GM19455 (cell line): Measurements from ENCODE around the gene MKLN1.
"Not testable (repeated sequence)": the region's sequence is repeated elsewhere in the genome, so short reads cannot be mapped to it uniquely, and the experiment has no call there.

ENCODE experiments used
- ATAC-seq: cut with Tn5 transposase; IDR thresholded peaks from one replicate; pipeline ENCODE4 v1.9.1; 2021; ENCODE audit not compliant: unreplicated experiment

The MKLN1 gene

DNA sequence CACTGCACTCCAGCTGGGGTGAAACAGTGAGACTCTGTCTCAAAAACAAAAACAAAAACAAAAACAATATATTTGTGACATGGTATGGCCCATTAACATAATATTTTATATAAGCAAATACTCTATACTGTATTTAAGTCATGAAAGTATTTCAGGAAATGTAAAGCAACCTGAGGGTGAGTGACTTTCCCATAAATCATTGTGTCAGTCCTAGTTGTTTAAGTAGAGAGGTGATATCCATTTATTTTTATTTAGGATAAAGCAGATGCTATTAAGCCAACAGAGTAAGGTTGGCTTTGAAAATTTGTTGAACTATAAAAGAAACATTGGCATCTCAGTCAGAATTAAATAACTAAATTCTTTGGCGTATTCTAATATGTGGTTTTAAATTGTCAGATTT, 60.5 kb downstream of the MKLN1 start:
- no peak for ATAC-seq

DNA sequence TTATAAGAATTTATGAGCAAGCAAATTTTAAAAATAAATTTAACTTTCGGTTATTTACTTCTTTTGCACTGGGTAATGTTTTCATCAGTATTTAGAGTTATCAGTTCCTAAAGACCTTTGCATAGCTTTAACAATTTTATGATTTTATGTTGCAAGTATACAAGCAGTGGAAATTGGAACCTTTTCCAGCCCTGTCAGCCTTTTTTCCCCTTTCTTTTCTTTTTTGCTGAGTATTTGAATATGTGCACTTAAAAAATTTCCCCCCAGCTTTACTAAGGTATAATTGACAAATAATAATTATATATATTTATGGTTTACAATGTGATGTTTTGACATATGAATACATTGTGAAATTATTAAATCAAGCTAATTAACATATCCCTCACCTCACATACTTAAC, 62.6 kb downstream of the MKLN1 start:
- no peak for ATAC-seq

DNA sequence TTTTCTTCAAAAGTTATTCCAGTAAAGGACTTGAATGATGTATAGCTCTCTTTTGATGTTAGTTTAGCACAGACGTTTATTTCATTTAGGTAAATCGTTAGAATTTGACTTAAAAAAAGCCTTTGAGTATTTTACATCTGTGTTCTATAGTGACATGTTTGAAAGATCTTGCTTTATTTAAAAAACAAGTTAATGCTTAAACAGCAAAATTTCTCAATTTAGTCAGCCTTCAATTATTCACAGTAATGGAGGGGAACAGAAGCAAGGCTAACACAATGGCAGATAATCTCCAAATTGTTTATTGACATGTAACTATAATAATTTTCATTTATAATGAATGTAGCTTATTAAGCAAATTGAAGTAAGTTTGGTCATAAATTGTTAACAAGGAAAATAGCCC, 63.5 kb downstream of the MKLN1 start:
- ATAC-seq, result no peak

DNA sequence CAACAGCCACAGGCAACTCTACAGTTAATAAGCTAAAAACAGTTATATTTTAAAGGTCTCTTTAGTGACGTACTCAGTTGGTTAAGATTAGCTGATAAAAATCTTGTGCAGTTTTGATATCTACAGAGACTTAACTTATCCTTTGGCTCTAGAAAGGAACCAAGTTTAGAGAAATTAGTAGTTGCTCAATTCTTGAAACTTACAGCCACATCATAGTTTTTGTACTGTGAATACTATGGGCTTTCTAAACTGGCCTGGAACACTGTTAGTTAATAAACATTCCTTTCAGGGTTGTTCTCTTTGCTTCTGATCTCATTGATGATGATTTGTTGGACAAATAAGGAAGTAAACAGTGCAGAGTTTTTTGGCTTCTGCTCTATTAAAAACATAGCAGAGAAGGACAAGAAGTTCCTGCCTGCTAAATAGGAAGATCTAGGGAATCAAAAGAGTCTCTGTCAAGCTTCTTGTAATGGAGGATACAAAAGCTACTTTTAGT, 73.1 kb downstream of the MKLN1 start:
- no peak for ATAC-seq

DNA sequence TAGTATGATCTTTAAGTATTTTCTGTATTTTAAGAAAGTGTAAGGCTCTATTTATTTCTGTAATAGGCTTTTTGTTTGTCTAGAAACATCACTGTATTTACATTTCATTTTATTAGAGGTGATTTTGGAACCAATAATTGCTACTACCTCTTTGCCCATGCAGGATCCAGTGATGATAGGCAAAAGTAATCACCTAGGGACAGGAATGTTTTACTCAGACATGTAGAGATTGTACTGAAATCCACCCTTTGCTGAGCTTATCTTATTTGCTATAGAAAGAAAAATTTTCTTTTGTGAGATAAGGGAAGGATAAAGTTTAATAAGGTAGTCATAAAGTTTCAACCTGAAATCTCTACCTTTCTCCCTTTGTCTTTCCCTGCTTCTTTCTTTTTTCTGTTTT, 73.5 kb downstream of the MKLN1 start:
- no peak for ATAC-seq

DNA sequence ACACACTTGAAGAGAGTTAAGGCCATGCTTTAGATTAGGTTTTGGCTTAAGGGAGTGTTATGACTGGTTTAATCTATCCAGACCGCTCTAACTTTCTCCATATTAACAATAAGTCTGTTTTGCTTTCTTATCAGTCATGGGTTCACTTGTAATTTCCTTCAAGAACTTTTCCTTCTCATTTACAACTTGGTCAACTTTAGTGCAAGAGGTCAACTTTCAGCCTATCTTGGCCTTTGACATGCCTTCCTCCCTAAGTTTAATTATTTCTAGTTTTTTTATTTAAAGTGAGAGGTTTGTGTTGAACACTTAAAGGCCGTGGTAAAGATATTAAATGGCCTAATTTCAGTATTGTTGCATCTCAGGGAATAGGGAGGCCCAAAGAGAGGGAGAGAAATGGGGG, 75.6 kb downstream of the MKLN1 start:
- no peak for ATAC-seq

DNA sequence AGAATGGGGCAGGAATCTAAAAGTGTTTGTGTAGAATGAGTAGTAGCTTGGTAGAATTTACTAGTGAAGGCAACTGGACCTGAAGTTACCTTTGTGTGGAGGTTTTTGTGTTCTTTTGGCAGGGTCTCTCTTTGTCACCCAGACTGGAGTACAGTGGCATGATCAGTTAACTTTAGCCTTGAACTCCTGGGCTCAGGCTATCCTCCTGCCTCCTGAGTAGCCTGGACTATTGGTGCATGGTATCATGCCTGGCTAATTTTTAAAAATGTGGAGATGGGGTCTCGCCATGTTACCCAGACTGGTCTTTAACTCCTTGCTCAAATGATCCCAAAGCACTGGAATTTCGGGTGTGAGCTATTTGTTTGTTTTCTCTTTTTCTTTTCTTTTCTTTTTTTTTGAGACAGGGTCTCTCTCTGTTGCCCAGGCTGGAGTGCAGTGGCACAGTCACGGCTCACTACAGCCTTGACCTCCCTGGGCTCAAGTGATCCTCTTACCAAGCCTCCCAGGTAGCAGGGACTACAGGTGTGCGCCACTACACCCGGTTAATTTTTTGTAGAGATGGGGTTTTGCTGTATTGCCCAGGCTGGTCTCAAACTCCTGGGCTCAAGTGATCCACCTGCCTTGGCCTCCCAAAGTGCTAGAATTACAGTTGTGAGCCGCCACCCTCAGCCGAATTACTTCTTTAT, 76.7 kb downstream of the MKLN1 start:
- ATAC-seq, result no peak

DNA sequence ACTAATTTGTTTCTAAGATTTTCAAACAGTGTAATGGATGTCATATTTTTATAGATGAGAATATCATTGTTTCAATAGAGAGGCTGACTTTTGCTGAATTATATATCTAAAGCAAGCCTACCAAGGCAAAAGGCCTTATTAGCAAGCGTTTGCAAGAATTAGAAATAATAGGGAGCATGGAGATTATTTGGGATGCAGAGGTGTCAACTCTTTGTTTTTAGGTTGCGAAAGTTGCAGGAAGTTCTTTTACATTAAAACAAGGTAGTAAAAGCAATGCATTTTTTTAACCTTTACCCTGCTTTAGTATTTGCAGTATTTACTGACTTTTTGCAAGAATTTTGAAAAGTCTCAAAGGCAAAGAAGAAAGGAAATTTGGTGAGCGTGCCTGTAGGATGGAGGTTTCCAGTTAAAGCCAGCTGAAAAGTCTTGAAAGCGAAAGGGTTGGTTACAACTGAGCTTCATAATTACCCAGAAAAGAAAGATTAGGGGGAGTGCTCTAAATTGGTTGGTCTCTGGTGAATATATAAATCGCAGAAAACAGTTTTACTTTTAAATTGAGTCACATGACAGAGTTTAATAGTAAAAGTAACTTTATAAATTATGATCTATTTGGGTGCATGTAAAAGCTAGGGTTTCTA, 81.6 kb downstream of the MKLN1 start:
- no peak for ATAC-seq

DNA sequence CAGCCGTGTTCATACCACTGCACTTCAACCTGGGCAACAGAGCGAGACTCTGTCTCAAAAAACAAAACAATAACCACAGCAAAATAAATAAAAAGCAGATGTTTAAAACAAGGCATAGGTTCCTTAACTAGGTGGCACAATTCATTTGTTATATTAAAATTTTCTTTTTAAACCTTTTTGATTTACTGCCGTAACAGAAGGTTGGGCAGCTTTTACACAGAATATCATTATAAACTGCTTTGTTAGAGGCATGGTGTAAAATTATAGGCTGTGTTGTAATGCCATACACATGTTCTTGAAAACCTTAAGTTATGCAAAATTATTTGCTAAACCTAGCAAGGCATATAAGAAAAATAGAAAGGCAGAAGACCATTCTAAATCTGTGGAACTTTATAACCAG, 84.4 kb downstream of the MKLN1 start:
- ATAC-seq, result no peak

DNA sequence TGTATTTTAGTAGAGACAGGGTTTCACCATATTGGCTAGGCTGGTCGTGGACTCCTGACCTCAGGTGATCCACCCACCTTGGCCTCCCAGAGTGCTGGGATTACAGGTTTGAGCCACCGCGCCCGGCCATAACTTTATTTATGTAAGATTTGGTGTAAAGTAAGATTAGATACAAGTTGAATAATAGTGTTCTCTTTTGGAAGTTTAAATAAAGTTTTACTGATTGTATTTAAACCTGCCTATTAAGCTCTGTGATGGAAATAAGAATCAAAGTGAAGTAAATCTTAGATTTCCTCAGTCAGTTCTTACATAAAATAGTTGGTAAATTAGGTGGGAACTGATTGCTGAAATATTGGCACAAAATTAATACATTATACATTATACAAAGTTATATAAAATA, 86.0 kb downstream of the MKLN1 start:
- no peak for ATAC-seq

DNA sequence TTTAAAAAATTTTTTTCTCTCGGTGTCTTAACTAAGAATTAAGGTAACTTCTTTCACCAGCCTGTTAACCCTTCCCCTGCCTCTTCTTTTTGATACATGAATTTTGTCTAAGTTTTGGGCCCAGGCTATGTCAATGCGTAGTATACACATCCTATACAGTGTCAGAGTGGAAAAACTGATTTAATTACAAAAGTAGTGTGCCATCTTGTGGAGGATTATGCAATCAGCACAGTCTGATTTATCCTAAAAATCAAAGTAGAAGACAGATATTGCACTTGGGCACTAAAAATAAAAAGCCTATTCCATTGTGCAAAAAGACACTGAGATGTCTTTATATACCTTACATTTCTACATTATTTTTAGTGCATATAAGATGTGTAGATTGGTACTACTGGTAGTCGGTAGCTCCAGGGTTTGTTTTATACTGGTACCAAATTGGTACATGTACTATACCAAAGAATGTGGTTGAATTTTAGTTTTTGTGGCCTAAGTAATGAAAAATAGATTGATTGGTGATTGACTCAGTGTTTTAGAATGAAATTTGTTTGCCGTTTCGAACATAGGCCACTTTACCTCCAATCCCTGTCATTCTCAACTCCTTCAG, 96.6 kb downstream of the MKLN1 start:
- no peak for ATAC-seq

DNA sequence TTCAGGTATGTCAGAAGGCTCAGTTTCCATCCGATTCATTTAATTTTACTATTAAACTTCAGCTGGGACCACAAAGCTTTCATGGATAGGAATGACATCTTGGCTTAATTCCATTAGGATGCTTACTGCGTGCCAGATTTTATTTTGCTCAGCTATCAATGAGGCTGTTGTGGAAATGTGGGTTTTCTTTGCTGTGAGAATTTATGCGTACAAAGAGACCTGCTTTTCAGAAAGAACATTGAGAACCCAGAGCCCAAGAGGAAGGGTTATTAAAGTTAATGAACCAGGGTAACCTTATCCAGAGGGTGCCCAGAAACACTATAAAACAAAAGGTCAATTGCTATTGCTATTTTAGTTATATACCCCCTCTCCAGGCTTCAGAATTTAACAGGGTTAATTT, 98.3 kb downstream of the MKLN1 start:
- ATAC-seq, result no peak

DNA sequence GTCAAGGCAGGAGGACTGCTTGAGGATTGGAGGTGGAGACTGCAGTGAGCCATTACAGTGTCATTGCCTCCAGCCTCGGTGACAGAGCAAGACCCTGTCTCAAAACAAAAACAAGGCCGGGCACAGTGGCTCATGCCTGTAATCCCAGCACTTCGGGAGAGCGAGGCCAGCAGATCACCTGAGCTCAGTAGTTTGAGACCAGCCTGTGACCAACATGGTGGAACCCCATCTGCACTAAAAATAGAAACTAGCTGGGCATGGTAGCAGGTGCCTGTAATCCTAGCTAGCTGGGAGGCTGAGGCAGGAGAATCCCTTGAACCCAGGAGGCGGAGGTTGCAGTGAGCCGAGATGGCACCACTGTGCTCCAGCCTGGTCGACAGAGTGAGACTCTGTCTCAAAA, 103.2 kb downstream of the MKLN1 start:
- ATAC-seq, result not testable (repeated sequence)

DNA sequence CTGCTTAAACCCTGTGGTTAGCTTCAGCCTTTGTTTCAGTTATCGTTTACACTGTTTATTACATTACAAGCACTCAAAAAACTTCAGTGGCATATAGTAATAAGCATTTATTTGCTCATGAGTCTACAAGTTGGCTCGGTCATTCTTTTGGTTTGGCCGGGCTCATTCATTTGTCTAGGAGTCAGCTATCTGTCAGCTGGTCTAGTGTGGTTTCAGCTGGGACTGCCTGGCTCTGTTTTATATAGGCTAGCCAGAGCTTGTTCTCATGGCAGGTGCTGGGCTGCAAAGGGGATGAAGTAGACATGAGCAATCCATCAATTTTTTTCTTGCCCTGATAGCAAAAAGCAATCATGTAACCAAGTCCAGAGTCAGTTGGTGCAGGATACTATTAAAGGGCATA, 103.6 kb downstream of the MKLN1 start:
- no peak for ATAC-seq

DNA sequence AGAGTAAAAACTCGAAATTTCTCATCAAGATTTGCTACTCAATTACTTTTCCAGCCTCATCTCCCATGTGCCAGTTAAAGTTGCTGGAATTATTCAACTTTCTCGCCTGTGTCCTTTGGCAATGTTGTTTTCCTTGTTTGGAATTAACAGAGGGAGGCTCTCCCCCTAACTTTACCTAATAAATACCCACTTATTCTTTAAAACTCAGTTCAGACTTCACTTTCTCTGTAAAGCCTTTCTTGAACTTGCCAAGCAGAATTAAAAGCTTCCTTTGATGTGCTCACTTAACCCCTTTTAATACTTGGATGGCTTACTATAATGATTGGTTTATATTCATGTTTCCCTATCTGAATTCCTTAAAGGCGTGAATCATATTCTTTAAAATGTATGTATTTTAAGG, 104.1 kb downstream of the MKLN1 start:
- no peak for ATAC-seq

DNA sequence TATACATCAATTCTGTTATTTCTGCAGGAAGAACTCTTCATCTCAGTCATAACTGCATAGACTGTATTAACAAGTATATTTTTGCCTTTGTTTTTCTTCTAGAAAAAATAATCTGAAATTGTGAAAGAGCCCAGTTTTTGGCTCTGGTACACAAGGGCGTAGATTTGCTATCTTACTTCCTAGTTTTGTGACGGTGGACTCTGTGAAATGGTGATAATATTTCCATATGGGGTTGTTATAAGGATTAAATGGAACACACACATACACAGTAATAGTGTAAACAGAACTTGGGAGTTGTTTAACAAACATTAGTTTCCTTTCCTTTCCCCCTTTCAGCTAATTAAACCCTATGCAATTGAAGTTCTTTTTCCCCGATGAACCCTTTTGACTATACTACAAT, 108.7 kb downstream of the MKLN1 start:
- no peak for ATAC-seq

DNA sequence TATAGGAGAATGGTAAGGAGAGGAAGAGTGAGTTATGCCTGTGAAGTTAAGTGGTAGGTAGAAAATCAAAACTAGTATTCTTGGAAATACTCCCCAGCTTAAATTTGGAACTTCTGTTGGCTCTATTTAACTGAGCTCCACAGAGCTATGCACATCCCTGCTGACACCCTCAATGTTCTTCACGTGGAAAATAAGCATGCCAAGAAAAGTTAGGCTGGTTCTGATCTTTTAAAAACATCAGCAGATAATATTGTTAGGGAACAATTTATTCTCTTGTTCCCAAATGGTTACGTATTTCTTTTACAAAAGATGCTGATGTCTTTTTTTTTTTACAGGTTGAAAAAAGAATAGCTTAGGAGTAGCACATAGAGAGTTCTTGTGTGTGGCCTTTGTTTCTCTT, 111.3 kb downstream of the MKLN1 start:
- ATAC-seq, result no peak

DNA sequence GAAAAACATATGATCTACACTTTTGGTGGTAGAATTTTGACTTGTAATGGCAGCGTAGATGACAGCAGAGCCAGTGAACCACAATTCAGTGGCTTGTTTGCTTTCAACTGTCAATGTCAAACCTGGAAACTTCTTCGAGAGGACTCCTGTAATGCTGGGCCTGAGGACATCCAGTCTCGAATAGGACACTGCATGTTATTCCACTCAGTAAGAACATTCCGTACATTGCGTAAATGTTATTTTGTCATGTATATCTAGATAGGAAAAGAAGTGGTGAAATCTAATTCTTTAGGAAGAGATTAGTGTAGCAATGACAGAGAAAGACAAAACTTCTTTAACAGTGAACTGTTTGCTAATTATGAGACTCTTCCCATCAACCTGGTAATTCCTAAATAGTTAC, 115.8 kb downstream of the MKLN1 start:
- no peak for ATAC-seq

DNA sequence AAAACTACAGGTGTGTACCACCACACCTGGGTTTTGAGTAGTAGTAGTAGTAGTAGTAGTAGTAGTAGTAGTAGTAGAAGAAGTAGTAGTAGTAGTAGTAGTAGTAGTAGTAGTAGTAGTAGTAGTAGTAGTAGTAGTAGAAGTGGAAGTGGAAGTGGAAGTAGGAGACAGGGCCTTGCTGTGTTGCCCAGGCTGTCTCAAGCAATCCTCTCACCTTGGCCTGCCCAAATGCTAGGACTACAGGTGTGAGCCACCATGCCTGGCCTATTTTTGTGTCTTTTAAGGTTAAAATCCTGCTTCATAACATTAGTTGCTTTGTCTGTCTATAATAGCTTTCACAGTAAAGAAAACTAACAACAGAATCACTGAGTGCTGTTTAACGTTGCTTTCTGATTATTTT, 117.0 kb downstream of the MKLN1 start:
- no peak for ATAC-seq

DNA sequence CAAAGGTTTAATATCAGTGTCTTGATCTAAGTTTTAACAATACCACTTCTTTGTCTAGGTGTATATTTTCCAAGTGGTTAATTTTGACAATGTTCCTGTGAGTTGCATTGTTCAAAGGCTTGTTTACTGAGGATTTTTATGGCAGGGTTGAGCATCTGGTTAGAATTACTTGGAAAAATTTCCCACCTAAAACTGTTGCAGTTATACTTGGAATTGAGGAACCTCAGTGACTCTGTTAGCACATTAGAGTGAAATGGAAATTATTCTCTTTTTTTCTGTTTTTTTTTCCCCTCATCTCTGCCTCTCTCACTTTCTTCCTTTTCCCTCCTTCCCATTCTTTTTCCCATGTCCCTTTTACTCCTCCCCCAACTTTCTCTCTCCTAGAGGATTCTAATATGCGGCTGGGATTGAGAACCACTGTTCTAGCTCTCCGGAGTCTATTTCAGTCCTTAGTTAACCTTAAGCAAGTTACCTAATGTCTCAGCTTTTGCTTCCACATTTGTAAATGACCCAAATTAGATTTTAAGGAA, 121.8 kb downstream of the MKLN1 start:
- no peak for ATAC-seq

DNA sequence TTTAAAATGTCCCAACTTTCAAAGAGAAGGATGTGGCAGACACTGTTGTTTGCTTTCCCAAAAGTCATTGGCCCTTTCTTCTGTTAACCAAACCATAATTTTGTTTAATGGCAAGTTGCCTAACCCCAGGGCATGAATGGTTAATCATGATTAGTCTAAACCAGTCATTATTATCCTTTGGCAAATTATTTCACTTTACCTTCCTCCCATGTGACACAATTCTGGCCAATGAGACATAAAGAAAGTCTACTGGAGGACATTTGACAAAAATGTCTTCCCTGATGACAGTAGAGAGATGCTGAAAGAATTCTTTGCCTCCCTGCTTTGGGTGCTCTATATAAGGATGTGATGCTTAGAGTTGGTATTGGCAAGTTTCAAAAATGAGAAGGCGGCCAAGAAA, 126.8 kb downstream of the MKLN1 start:
- no peak for ATAC-seq

DNA sequence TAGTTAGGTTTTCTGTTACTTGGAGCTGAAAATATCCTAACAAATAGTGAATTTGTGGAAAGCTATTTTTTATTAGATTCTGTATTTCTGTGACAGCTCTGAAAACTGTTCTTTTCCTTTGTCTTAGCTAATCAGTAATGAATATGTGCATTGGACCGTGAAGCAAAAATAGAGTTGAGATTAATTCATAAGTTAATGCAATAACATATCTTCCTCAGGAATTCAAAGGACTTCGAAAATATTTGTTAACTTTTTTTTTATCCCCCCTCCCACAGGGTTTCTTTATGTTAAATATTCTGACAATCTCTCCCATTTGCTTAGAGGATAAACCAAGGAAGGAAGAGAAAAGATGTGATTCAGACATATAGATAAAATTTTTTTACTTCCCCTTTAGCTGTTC, 127.3 kb downstream of the MKLN1 start:
- ATAC-seq, result no peak
